Duodenal mucosa (tissue), 2 donors: ENCODE measurements around the gene CDR2.
"Not testable (repeated sequence)": the region's sequence is repeated elsewhere in the genome, so short reads cannot be mapped to it uniquely, and the experiment has no call there.

Source experiments
- H3K27ac ChIP-seq: one replicate; pipeline ENCODE4 v1.7.0; 2013; ENCODE audit warnings: low read depth, low read length
- H3K27me3 ChIP-seq, 2 donors: one replicate each; pipeline ENCODE4 v1.7.0; 2013; ENCODE audit warnings: low read length in 2 of 2, control low read depth in 1 of 2; ENCODE audit not compliant: insufficient read depth in 2 of 2, control insufficient read depth in 1 of 2
- H3K36me3 ChIP-seq, 2 donors: one replicate each; pipeline ENCODE4 v1.7.0; 2013; ENCODE audit warnings: low read length in 2 of 2, control low read depth in 1 of 2; ENCODE audit not compliant: insufficient read depth in 2 of 2, control insufficient read depth in 1 of 2
- H3K4me1 ChIP-seq, 2 donors: one replicate each; pipeline ENCODE4 v1.7.0; 2013; ENCODE audit warnings: low read length in 2 of 2, control low read depth in 1 of 2; ENCODE audit not compliant: insufficient read depth in 2 of 2, control insufficient read depth in 1 of 2
- H3K4me3 ChIP-seq, 2 donors: one replicate each; pipeline ENCODE4 v1.7.0; 2013; ENCODE audit warnings: low read length in 2 of 2, low read depth in 1 of 2
- H3K9ac ChIP-seq, 2 donors: one replicate each; pipeline ENCODE4 v1.7.0; 2013; ENCODE audit warnings: low read length in 2 of 2, low read depth in 1 of 2
- H3K9me3 ChIP-seq, 2 donors: one replicate each; pipeline ENCODE4 v1.7.0; 2013; ENCODE audit warnings: low read length in 2 of 2, control low read depth in 1 of 2; ENCODE audit not compliant: control insufficient read depth in 1 of 2

CDR2 gene

DNA sequence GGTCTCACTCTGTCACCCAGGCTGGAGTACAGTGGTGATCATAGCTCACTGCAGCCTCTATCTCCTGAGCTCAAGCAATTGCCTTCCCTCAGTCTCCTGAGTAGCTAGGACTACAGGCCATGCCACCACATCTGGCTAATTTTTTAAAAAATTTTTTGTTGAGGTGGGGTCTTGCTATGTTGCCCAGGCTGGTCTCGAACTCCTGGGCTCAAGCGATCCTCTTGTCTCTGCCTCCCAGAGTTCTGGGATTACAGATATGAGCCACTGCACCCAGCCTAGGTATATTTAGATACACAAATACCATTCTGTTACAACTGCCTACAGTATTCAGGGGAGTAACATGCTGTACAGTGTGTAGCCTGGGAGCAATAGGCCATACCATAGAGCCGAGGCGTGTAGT, 62.9 kb downstream of the CDR2 start:
- H3K9ac ChIP-seq, result no peak overlapping the region
- H3K36me3 ChIP-seq, result peaks cover 32 to 85% of the 10 kb centered on the region in 2 donors
- no peaks in the 10 kb centered on the region for H3K27me3 ChIP-seq
- no peaks in the 10 kb centered on the region for H3K9me3 ChIP-seq
- no peak overlapping the region for H3K27ac ChIP-seq
- H3K4me1 ChIP-seq, result no peaks in the 10 kb centered on the region
- no peak overlapping the region for H3K4me3 ChIP-seq

DNA sequence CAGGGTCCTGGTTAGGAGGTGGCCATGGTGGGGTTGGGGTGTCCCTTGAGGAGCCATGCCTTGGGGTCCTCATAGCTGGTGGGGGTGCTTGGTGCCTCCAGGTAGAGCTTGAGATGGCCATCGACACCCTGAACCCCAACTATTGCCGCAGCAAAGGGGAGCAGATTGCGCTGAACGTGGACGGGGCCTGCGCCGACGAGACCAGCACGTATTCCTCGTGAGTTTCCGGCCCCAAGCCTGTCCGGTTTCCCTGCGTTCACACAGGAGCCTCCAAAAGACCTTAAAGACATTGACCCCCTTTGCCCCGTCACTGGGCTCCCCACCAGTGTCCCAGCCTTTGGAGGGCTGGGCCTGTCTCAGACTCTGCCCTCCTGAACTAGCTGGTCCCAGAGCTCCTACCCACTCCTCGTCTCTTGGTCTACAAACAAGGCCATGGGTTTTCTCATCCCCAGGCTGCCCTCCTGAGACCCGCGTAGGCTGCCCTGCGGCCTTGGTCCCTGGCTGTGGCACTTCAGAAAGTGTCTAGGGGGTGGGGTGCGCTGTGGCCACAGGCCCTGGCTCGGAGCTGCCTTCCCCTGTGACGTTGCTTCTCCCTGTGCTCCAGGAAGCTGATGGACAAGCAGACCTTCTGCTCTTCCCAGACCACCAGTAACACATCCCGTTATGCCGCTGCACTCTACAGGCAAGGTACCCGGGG, 65.4 kb downstream of the CDR2 start:
- peaks cover 43 to 87% of the 10 kb centered on the region in 2 donors for H3K36me3 ChIP-seq
- no peak overlapping the region for H3K9ac ChIP-seq
- no peak overlapping the region for H3K27ac ChIP-seq
- H3K27me3 ChIP-seq, result no peaks in the 10 kb centered on the region
- H3K4me3 ChIP-seq, result no peak overlapping the region
- no peaks in the 10 kb centered on the region for H3K9me3 ChIP-seq
- H3K4me1 ChIP-seq, result no peaks in the 10 kb centered on the region

DNA sequence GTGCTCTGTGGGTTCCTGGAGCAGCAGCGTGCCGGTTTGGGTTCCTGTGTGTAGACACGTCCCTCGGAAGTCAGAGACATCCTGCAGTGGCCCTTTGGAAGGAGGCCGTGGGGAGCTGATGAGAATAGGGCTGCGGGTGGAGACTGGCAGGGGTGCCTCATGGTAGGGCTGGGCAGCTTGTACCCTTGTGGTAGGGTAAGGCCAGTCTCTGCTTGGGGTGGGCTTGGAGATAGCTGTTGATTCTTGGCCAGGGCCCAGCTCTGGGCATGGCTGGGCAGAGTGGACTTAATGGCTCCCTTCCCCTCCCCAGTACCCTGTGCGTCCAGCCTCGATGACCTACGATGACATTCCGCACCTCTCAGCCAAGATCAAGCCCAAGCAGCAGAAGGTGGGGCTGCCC, 66.6 kb downstream of the CDR2 start:
- H3K27ac ChIP-seq, result no peak overlapping the region
- H3K27me3 ChIP-seq, result no peaks in the 10 kb centered on the region
- H3K9ac ChIP-seq, result no peak overlapping the region
- no peak overlapping the region for H3K4me3 ChIP-seq
- peaks cover 37 to 84% of the 10 kb centered on the region in 2 donors for H3K36me3 ChIP-seq
- no peaks in the 10 kb centered on the region for H3K4me1 ChIP-seq
- no peaks in the 10 kb centered on the region for H3K9me3 ChIP-seq

DNA sequence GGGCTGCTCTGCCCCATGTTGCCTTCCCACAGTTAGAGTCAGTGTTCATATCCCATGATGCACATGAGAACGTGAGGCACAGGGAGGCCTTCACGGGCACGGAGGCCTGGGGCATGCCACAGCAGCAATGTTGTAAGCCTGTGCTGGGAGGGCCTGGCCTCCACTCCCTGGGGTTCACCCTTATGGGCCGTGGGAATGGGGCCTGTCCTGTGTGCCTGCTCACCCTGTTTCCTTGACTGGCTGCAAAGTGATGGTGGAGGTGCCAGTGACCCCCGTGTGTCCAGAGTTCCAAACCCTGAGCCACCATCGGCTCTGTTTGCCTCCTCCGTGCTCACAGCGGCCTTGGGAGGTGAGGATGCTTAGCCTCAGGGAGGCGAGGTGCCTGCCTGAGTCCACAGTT, 67.6 kb downstream of the CDR2 start:
- Histone ChIP-seq H3K4me1 (no peaks in the 10 kb centered on the region), H3K36me3 (peaks cover 42 to 88% of the 10 kb centered on the region in 2 donors), H3K27me3 (no peaks in the 10 kb centered on the region), H3K4me3 (no peak overlapping the region), H3K27ac (no peak overlapping the region), H3K9me3 (no peaks in the 10 kb centered on the region), H3K9ac (no peak overlapping the region)

GRCh38 chr16:22304411-22304810, 70.0 kb downstream of the CDR2 start:
- H3K9ac ChIP-seq, result no peak overlapping the region
- peaks cover 4 to 9% of the 10 kb centered on the region in 2 donors for H3K4me1 ChIP-seq
- H3K36me3 ChIP-seq, result peaks cover 35 to 72% of the 10 kb centered on the region in 2 donors
- no peaks in the 10 kb centered on the region for H3K27me3 ChIP-seq
- H3K9me3 ChIP-seq, result no peaks in the 10 kb centered on the region
- H3K4me3 ChIP-seq, result no peak overlapping the region
- no peak overlapping the region for H3K27ac ChIP-seq

- Histone ChIP-seq H3K4me1 (peaks cover 8 to 12% of the 10 kb centered on the region in 2 donors), H3K27ac (no peak overlapping the region), H3K36me3 (peaks cover 31 to 56% of the 10 kb centered on the region in 2 donors), H3K9me3 (no peaks in the 10 kb centered on the region), H3K4me3 (no peak overlapping the region), H3K9ac (no peak overlapping the region), H3K27me3 (no peaks in the 10 kb centered on the region)
These were observed 71.5 kb downstream of the CDR2 start for GRCh38 chr16:22302776-22303363.

GRCh38 chr16:22301423-22301822, 73.0 kb downstream of the CDR2 start:
- not testable (repeated sequence) for H3K27ac ChIP-seq, H3K9me3 ChIP-seq, H3K4me3 ChIP-seq, H3K27me3 ChIP-seq, H3K9ac ChIP-seq
- Histone ChIP-seq H3K4me1 (peaks cover 11 to 12% of the 10 kb centered on the region in 2 donors), H3K36me3 (peaks cover 25 to 42% of the 10 kb centered on the region in 2 donors)

- no peak overlapping the region for H3K9ac ChIP-seq
- H3K9me3 ChIP-seq, result no peaks in the 10 kb centered on the region
- H3K27me3 ChIP-seq, result no peaks in the 10 kb centered on the region
- H3K27ac ChIP-seq, result no peak overlapping the region
- no peak overlapping the region for H3K4me3 ChIP-seq
- peaks cover 21 to 35% of the 10 kb centered on the region in 2 donors for H3K36me3 ChIP-seq
- H3K4me1 ChIP-seq, result peaks cover 12 to 15% of the 10 kb centered on the region in 2 donors
These were observed 73.9 kb downstream of the CDR2 start for GRCh38 chr16:22300427-22301071.

GRCh38 chr16:22299036-22299435, 75.4 kb downstream of the CDR2 start:
- peaks cover 8 to 20% of the 10 kb centered on the region in 2 donors for H3K36me3 ChIP-seq
- H3K4me3 ChIP-seq, result no peak overlapping the region
- H3K27me3 ChIP-seq, result no peaks in the 10 kb centered on the region
- H3K9me3 ChIP-seq, result no peaks in the 10 kb centered on the region
- no peak overlapping the region for H3K27ac ChIP-seq
- peaks cover 12 to 15% of the 10 kb centered on the region in 2 donors for H3K4me1 ChIP-seq
- no peak overlapping the region for H3K9ac ChIP-seq
